ENCODE measurements around the gene FOXN4. TPM values are rescaled to one million over a fixed set of nuclear protein-coding genes. Genes with fewer than 3 reads are reported as not detected.

FOXN4 gene
- total RNA-seq, 1 donor from 2014 or later = not detected

GRCh38 chr12:109310247-109311125, 1.4 kb upstream of the FOXN4 start:
- H3K36me3 ChIP-seq (ENCODE audit: control insufficient read depth, insufficient read depth, low read length) = no peaks in the 10 kb centered on the region
- H3K4me3 ChIP-seq (ENCODE audit: low read depth, low read length) = no peak overlapping the region
- DNase-seq (ENCODE audit: low read depth) = no peak
- FAIRE-seq = no peak
- no peak for TF ChIP-seq CTCF (IDR thresholded peaks at IDR 0.05; ENCODE audit: insufficient read depth, low read length, severe bottlenecking)
- peaks cover 34% of the 10 kb centered on the region for H3K27me3 ChIP-seq (ENCODE audit: control insufficient read depth, insufficient read depth, low read length)

GRCh38 chr12:109309381-109310246, 530 bp upstream of the FOXN4 start:
- Histone ChIP-seq H3K36me3 (ENCODE audit: control insufficient read depth, insufficient read depth, low read length) (no peaks in the 10 kb centered on the region), H3K27me3 (ENCODE audit: control insufficient read depth, insufficient read depth, low read length) (peaks cover 34% of the 10 kb centered on the region), H3K4me3 (ENCODE audit: low read depth, low read length) (no peak overlapping the region)
- DNase-seq (ENCODE audit: low read depth) (no peak), FAIRE-seq (no peak)
- TF ChIP-seq CTCF (IDR thresholded peaks at IDR 0.05; ENCODE audit: insufficient read depth, low read length, severe bottlenecking) = no peak

- Histone ChIP-seq H3K36me3 (ENCODE audit: control insufficient read depth, insufficient read depth, low read length) (no peaks in the 10 kb centered on the region), H3K27me3 (ENCODE audit: control insufficient read depth, insufficient read depth, low read length) (peaks cover 33% of the 10 kb centered on the region), H3K4me3 (ENCODE audit: low read depth, low read length) (no peak overlapping the region)
- DNase-seq (ENCODE audit: low read depth) = no peak
- no peak for FAIRE-seq
- no peak for TF ChIP-seq CTCF (IDR thresholded peaks at IDR 0.05; ENCODE audit: insufficient read depth, low read length, severe bottlenecking)
Observed at GRCh38 chr12:109307051-109307450, 2.0 kb downstream of the FOXN4 start.

- DNase-seq (ENCODE audit: low read depth) = no peak
- H3K4me3 ChIP-seq (ENCODE audit: low read depth, low read length) = no peak overlapping the region
- peaks cover 31% of the 10 kb centered on the region for H3K27me3 ChIP-seq (ENCODE audit: control insufficient read depth, insufficient read depth, low read length)
- FAIRE-seq = no peak
- no peak for TF ChIP-seq CTCF (IDR thresholded peaks at IDR 0.05; ENCODE audit: insufficient read depth, low read length, severe bottlenecking)
- H3K36me3 ChIP-seq (ENCODE audit: control insufficient read depth, insufficient read depth, low read length) = no peaks in the 10 kb centered on the region
Observed at GRCh38 chr12:109305547-109305946, 3.5 kb downstream of the FOXN4 start.

- TF ChIP-seq CTCF (IDR thresholded peaks at IDR 0.05; ENCODE audit: insufficient read depth, low read length, severe bottlenecking) = no peak
- Histone ChIP-seq H3K36me3 (ENCODE audit: control insufficient read depth, insufficient read depth, low read length) (no peaks in the 10 kb centered on the region), H3K27me3 (ENCODE audit: control insufficient read depth, insufficient read depth, low read length) (peaks cover 25% of the 10 kb centered on the region), H3K4me3 (ENCODE audit: low read depth, low read length) (no peak overlapping the region)
- FAIRE-seq (no peak), DNase-seq (ENCODE audit: low read depth) (no peak)
Observed at GRCh38 chr12:109304485-109304884, 4.6 kb downstream of the FOXN4 start.

Data from bronchial epithelial cell (primary cell).